KOPT-K1 (cell line): Measurements from ENCODE around the gene C1orf21.

Experiments used
- H3K27ac ChIP-seq: fragments of 200-600 bp; sonication (generic); 2 replicates; pipeline ENCODE4 v1.5.1; 2016; ENCODE audit warnings: antibody characterized with exemption, mild to moderate bottlenecking, low read depth, low read length; ENCODE audit not compliant: poor library complexity, severe bottlenecking
- H3K36me3 ChIP-seq: fragments of 200-600 bp; sonication (generic); 2 replicates; pipeline ENCODE4 v1.5.1; 2017; ENCODE audit warnings: antibody characterized with exemption, mild to moderate bottlenecking, low read length, moderate library complexity; ENCODE audit not compliant: insufficient read depth
- H3K9me3 ChIP-seq: fragments of 200-600 bp; sonication (generic); 2 replicates; pipeline ENCODE4 v1.5.1; 2017; ENCODE audit warnings: antibody characterized with exemption, low read length, mild to moderate bottlenecking; ENCODE audit not compliant: insufficient read depth, poor library complexity, severe bottlenecking

Gene C1orf21

GRCh38 chr1:184637664-184638240 lies 250.9 kb downstream of the C1orf21 start:
- Histone ChIP-seq H3K36me3 (no peaks in the 10 kb centered on the region), H3K9me3 (no peaks in the 10 kb centered on the region), H3K27ac (no peak overlapping the region)

- Histone ChIP-seq H3K36me3 (no peaks in the 10 kb centered on the region), H3K9me3 (no peaks in the 10 kb centered on the region), H3K27ac (no peak overlapping the region)
Measured at GRCh38 chr1:184639205-184639604, 252.4 kb downstream of the C1orf21 start.

DNA sequence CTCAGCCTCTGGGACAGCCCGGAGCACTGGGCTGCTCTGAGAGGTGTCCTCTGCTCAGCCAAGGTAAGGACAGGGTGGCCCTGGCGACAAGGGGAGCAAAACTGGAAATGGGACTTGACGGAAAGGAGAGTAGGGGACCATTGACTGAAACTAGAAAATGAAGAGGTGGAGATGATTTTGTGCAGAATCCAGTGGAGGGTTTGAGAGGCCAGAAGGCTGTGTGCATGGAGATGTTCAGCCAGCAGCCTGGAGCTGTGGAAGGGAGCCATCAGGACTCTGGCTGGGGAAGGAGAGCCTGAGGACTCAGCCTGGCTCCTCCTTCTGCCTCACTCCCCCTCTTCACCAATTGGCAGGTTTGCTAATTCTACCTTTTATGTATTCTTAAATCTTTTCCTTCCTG lies 253.7 kb downstream of the C1orf21 start:
- H3K9me3 ChIP-seq, result no peaks in the 10 kb centered on the region
- no peaks in the 10 kb centered on the region for H3K36me3 ChIP-seq
- H3K27ac ChIP-seq, result no peak overlapping the region

DNA sequence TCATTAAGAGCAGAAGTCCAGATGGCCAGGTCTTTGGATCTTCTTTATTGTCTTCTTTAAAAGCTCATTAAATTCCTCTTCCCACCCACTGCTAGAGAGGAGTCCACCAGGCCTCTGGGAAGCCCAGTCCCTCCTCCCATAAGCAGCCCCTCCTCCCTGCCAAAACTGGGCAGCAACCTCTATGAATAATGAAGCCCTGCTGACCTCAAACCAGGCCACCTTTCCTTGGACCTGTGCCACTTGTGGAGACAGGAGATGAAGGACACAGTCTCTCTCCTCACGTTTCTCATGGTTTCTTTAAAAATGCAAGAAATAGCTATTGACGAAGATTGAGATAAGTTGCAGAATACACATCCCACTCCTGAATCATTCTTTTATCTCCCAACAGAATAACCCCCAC lies 255.1 kb downstream of the C1orf21 start:
- Histone ChIP-seq H3K9me3 (no peaks in the 10 kb centered on the region), H3K27ac (no peak overlapping the region), H3K36me3 (no peaks in the 10 kb centered on the region)

DNA sequence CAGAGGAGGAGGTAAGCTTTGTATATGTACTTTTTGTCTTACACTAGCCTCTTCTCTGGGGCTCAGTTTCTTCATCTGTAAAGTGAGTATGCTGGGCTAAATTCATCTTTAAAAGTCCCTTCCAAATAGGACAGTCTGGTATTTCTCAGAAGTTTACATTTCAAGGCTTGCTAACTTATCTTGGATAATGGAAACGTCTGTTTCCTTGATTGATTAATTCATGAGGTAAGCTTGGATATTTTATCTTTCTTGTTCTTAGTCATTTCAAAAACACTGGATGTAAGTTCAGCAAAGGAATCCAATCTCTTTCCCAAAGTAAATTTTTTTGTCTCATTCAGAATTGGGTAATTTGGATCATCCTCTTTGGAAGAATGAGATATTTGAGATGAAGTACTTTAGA lies 256.8 kb downstream of the C1orf21 start:
- Histone ChIP-seq H3K27ac (no peak overlapping the region), H3K36me3 (no peaks in the 10 kb centered on the region), H3K9me3 (peaks cover 3% of the 10 kb centered on the region)

GRCh38 chr1:184644771-184645170 lies 257.9 kb downstream of the C1orf21 start:
- Histone ChIP-seq H3K36me3 (no peaks in the 10 kb centered on the region), H3K9me3 (peaks cover 14% of the 10 kb centered on the region), H3K27ac (no peak overlapping the region)

DNA sequence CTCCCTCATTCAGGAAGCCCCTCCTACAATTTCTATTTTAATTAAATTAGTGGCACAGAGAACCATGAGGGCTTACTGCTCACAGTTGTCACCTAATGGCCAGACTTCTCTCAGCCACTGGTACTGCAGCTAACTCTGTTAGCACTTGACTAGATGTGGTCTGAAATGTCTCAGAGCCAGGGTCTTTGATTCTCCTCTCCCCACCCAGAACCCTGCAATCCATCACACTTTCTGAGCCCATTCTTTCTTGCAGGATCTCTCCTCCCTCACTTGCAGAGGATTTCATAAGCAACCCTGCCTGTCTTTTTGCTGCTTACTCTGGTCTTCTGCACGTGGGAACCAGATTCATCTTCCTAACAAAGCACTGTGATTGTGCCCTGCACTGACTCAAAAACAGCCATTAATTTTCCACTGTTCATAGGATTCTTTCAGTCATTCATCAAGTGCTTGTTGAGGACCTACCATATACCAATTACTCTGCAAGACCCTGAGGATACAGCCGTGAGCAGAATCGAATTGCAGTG lies 259.4 kb downstream of the C1orf21 start:
- no peak overlapping the region for H3K27ac ChIP-seq
- H3K9me3 ChIP-seq, result peaks cover 15% of the 10 kb centered on the region
- no peaks in the 10 kb centered on the region for H3K36me3 ChIP-seq

DNA sequence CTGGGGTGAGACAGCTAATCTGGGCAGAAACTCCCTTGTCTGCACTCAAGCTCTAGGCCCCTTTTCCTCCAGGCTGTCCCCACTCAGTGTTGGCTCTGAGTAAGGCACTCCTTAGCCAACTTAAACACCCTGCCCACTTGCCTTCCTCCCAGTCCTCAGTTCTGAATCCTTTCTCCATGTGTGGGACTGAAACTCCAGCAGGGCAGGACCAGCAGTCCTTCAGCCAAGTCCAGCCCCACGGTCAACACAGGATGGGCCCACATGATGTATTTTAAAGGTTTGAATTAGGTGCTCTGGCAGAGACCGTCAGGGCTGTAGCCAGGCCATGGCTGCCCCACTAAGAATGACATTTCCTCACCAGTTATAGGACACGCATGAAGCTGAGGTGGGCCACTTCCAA lies 260.0 kb downstream of the C1orf21 start:
- Histone ChIP-seq H3K9me3 (peaks cover 15% of the 10 kb centered on the region), H3K36me3 (no peaks in the 10 kb centered on the region), H3K27ac (no peak overlapping the region)

- no peak overlapping the region for H3K27ac ChIP-seq
- no peaks in the 10 kb centered on the region for H3K36me3 ChIP-seq
- peaks cover 15% of the 10 kb centered on the region for H3K9me3 ChIP-seq
Measured at GRCh38 chr1:184647471-184647870, 260.6 kb downstream of the C1orf21 start.

- no peaks in the 10 kb centered on the region for H3K36me3 ChIP-seq
- H3K27ac ChIP-seq, result no peak overlapping the region
- H3K9me3 ChIP-seq, result peaks cover 15% of the 10 kb centered on the region
Measured at GRCh38 chr1:184648160-184648855, 261.5 kb downstream of the C1orf21 start.

- H3K9me3 ChIP-seq, result peaks cover 15% of the 10 kb centered on the region
- no peak overlapping the region for H3K27ac ChIP-seq
- no peaks in the 10 kb centered on the region for H3K36me3 ChIP-seq
Measured at GRCh38 chr1:184648856-184649201, 262.0 kb downstream of the C1orf21 start.

GRCh38 chr1:184649451-184649888 lies 262.6 kb downstream of the C1orf21 start:
- peaks cover 15% of the 10 kb centered on the region for H3K9me3 ChIP-seq
- H3K36me3 ChIP-seq, result no peaks in the 10 kb centered on the region
- no peak overlapping the region for H3K27ac ChIP-seq

GRCh38 chr1:184650177-184650866 lies 263.5 kb downstream of the C1orf21 start:
- peaks cover 15% of the 10 kb centered on the region for H3K9me3 ChIP-seq
- no peaks in the 10 kb centered on the region for H3K36me3 ChIP-seq
- H3K27ac ChIP-seq, result no peak overlapping the region

DNA sequence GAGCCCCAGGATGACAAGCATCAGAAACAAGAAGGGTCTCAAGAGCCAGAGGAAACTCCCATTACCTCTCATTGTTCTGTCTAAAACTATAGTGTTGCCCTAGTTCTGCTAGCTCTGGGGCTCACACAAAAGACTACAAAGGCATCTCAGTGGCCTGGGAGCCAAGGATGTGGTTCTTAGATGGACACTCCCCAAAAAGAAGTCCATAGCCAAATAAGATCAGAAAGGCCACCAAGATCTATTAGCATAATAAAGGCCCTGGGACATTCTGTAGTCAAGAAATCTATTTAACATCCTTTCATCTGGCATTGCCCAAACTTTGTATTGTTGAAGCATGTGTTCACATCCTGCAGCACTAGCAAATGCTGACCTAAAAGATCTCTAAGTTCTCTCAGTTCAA lies 268.4 kb downstream of the C1orf21 start:
- Histone ChIP-seq H3K27ac (no peak overlapping the region), H3K36me3 (no peaks in the 10 kb centered on the region), H3K9me3 (no peaks in the 10 kb centered on the region)

DNA sequence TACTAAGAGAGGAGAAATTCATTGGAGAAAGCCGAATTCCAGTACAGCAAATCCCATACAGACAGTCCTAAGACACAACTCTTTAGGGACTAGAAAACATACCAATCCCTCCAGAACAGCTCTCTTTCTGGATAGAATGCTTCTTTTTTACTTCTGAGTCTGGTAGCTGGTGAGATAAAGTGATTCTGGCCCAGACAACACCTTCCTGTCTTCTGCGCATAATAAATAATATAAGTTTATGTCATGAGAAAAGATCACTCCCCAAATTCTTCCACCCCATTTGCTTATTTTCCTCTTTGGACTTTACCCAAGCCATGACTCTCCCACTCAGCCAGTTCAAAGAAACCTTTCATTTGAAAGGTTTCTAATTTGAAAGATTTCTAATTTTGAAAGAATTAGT lies 269.4 kb downstream of the C1orf21 start:
- H3K36me3 ChIP-seq, result no peaks in the 10 kb centered on the region
- H3K9me3 ChIP-seq, result no peaks in the 10 kb centered on the region
- no peak overlapping the region for H3K27ac ChIP-seq
